ENCODE results near the gene ARL4D. TPM values are rescaled to one million over a fixed set of nuclear protein-coding genes. Genes with fewer than 3 reads are reported as not detected.

The ARL4D gene
- total and polyA plus RNA-seq, 2 of the 8 experiments (the other 6 are each of a cell fraction or from before 2014, with no cell fraction given): 8.4 to 9.2 TPM

- H3K4me1 ChIP-seq (replicated peaks in 1 of 4; ENCODE audit: control insufficient read depth in 3 of 4, insufficient read depth in 4 of 4, low read length in 3 of 4): peaks cover 5 to 9% (median 8%) of the 10 kb centered on the region in 4 experiments
- H2BK5ac ChIP-seq (ENCODE audit: low read depth, low read length): peak overlapping the region; percentile 98
- DNase-seq (ENCODE audit: low read depth in 1 of 2, low spot score in 2 of 2): peak in 1 of 2 experiments; percentile 88
- peak overlapping the region; percentile 61; the same call in 1 of the 2 replicates for H2BK20ac ChIP-seq (ENCODE audit: low read length)
- FAIRE-seq: no peak
- peaks cover 5% of the 10 kb centered on the region for H3K23me2 ChIP-seq (ENCODE audit: low read depth, low read length)
- peak overlapping the region; percentile 85; the same call in 1 of the 2 replicates for H2BK12ac ChIP-seq (ENCODE audit: low read depth, low read length)
- H2BK15ac ChIP-seq (ENCODE audit: low read length): no peak overlapping the region; the same call in 1 of the 2 replicates
- H3K4me3 ChIP-seq (ENCODE audit: extremely low read depth in 1 of 4, insufficient read depth in 2 of 4, low read depth in 3 of 4, low read length in 4 of 4): peak overlapping the region; percentile 43 to 63 (median 54)
- H3K79me1 ChIP-seq (ENCODE audit: low read depth, low read length): no peaks in the 10 kb centered on the region
- no peaks in the 10 kb centered on the region for H4K20me1 ChIP-seq (replicated peaks in 1 of 2; ENCODE audit: control insufficient read depth in 1 of 2, insufficient read depth in 2 of 2, low read length in 2 of 2)
- POLR2A ChIA-PET (ENCODE audit: partially characterized antibody): interaction anchor here (0.5 to 9.0 kb wide), 43 partner anchors 9 to 1288 kb away, joined by 3 to 184 read pairs (median 6); partner anchors contain the start of genes ARL4D, DHX8 and RPL27
- H3K27ac ChIP-seq (ENCODE audit: low read depth, low read length): peak overlapping the region; percentile 99
- CTCF ChIA-PET (ENCODE audit: partially characterized antibody): interaction anchor here (0.8 to 4.7 kb wide), 9 partner anchors 10 to 114 kb away, joined by 3 to 41 read pairs (median 5); partner anchors contain the start of gene DHX8
- H3K18ac ChIP-seq (ENCODE audit: extremely low read depth, low read length): peak overlapping the region; percentile 65
- WGBS, 2 experiments (ENCODE audit: extremely low coverage in 1 of 2, insufficient coverage in 1 of 2, insufficient read length in 1 of 2, insufficient replicate concordance in 2 of 2, low coverage in 1 of 2, low lambda C conversion rate in 2 of 2, missing lambda C conversion rate in 1 of 2): 11% methylated on average over 39 of the region's 51 CpGs; no CpG with 5 or more reads in 1 of the 2 experiments
- H4K8ac ChIP-seq (ENCODE audit: extremely low read depth, insufficient read depth, low read length): peak overlapping the region; percentile 99
- no peaks in the 10 kb centered on the region for H3K36me3 ChIP-seq (ENCODE audit: control insufficient read depth in 2 of 4, insufficient read depth in 4 of 4, low read length in 3 of 4)
- H4K5ac ChIP-seq (ENCODE audit: insufficient read length, low read depth, low read length): peak overlapping the region; percentile 60
- peak overlapping the region; percentile 75 for H4K91ac ChIP-seq (replicated peaks; ENCODE audit: insufficient read length, low read length)
- H3K9me3 ChIP-seq (ENCODE audit: insufficient read depth in 2 of 2, low read depth in 1 of 2, low read length in 1 of 2): no peaks in the 10 kb centered on the region
- no peak overlapping the region for H2AFZ ChIP-seq (ENCODE audit: low read length)
- peak overlapping the region in 3 of 4 experiments; percentile 94 to 96 (median 95); a peak in 6 of 7 replicates for H3K9ac ChIP-seq (replicated peaks in 1 of 4; ENCODE audit: extremely low read depth in 1 of 4, low read depth in 3 of 4, low read length in 3 of 4)
- peak overlapping the region; percentile 87 for H2BK120ac ChIP-seq (replicated peaks; ENCODE audit: low read depth, low read length)
- peak overlapping the region; percentile 3 for H3K4ac ChIP-seq (replicated peaks; ENCODE audit: insufficient read length, low read depth, low read length)
- H3K4me2 ChIP-seq (ENCODE audit: insufficient read depth in 1 of 2, low read depth in 2 of 2, low read length in 2 of 2): peak overlapping the region; percentile 83 to 90
- no peak overlapping the region for H3K23ac ChIP-seq (ENCODE audit: insufficient read length)
- H3K27me3 ChIP-seq (replicated peaks in 1 of 4; ENCODE audit: control insufficient read depth in 3 of 4, extremely low read depth in 1 of 4, insufficient read depth in 3 of 4, low read length in 3 of 4): no peaks in the 10 kb centered on the region; a peak in 1 of 7 replicates
- no peak overlapping the region; the same call in 1 of the 2 replicates for H2AK5ac ChIP-seq (ENCODE audit: low read depth, low read length)
- no peak overlapping the region for H3K14ac ChIP-seq (ENCODE audit: insufficient read length)
- H3K56ac ChIP-seq (replicated peaks; ENCODE audit: insufficient read length, low read depth, low read length): peak overlapping the region; percentile 62
- H3K79me2 ChIP-seq (ENCODE audit: control insufficient read depth in 1 of 2, insufficient read depth in 2 of 2, low read length in 2 of 2): no peaks in the 10 kb centered on the region
- TF ChIP-seq POLR2AphosphoS5 (IDR thresholded peaks at IDR 0.05; ENCODE audit: low read depth, low read length) (peak; percentile 54), PHF8 (conservative IDR thresholded peaks at IDR 0.05; ENCODE audit: low read depth, low read length) (peak; percentile 38; the same call in 1 of the 2 replicates), RBBP5 (IDR thresholded peaks at IDR 0.05; ENCODE audit: borderline replicate concordance, low read depth, low read length) (0 out of 2 replicates have a peak, but pooled peaks have one; percentile 24), GTF2F1 (IDR thresholded peaks at IDR 0.05; ENCODE audit: borderline replicate concordance, low read depth, low read length) (no peak), MAX (IDR thresholded peaks at IDR 0.05) (peak; percentile 33; the same call in 1 of the 2 replicates), MAFK (IDR thresholded peaks at IDR 0.05; ENCODE audit: low read depth, low read length) (no peak), EZH2 (IDR thresholded peaks at IDR 0.05; ENCODE audit: low read depth, low read length, severe bottlenecking) (no peak), SP1 (IDR thresholded peaks at IDR 0.05; ENCODE audit: low read depth, low read length) (0 out of 2 replicates have a peak, but pooled peaks have one; percentile 4), TAF7 (optimal IDR thresholded peaks at IDR 0.05; ENCODE audit: borderline replicate concordance, low read depth, low read length) (no peak), RAD21 (IDR thresholded peaks at IDR 0.05 in 1 of 2, conservative IDR thresholded peaks at IDR 0.05 in 1 of 2; ENCODE audit: low read depth in 2 of 2, low read length in 2 of 2) (peak in 1 of 2 experiments; percentile 11; a peak in 1 of 4 replicates)
These were observed 29.9 kb upstream of the ARL4D start for GRCh38 chr17:43368740-43369506.
